Bone marrow (tissue), 2 donors: Measurements from ENCODE around the gene BRME1.
"Not testable (repeated sequence)": the region's sequence is repeated elsewhere in the genome, so short reads cannot be mapped to it uniquely, and the experiment has no call there.

Source experiments
- DNase-seq, 2 donors: peaks; one replicate each; lab custom pipeline; 2025; lab: John Stamatoyannopoulos, UW

The BRME1 gene

DNA sequence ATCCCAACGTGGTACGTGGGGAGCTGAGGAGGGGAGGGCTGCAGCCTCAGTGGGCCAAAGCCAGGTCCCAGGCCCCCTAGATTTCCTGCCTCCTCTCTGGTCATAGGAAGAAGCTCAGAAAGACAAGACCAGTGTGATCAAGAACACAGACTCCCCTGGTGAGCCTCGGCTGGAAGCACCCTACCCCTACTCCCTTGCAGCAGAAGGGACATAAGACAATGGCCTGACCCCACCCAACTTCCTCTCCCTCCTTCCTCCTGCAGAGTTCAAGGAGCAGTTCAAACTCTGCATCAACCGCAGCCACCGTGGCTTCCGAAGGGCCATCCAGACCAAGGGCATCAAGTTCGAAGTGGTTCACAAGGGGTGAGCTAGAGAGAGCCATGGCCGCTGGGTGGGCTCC is 20.8 kb upstream of the BRME1 start:
- DNase-seq: no peak

DNA sequence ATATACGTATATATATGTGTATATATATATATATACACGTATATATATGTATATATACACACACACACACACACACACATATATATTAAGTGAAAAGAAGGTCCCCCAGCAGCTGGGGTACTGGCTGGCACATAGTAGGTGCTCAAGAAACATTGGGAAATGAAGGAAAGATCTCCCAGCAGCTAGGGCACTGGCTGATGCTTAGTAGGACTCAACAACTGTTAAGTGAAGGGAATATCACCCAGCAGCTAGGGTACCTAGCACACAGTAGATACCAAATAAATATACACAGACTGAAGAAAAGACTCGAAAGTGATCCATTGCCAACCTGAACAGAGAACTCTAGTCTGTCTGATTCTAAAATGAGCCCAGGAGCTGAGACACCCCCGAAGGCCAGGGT is 20.1 kb upstream of the BRME1 start:
- DNase-seq: no peak

DNA sequence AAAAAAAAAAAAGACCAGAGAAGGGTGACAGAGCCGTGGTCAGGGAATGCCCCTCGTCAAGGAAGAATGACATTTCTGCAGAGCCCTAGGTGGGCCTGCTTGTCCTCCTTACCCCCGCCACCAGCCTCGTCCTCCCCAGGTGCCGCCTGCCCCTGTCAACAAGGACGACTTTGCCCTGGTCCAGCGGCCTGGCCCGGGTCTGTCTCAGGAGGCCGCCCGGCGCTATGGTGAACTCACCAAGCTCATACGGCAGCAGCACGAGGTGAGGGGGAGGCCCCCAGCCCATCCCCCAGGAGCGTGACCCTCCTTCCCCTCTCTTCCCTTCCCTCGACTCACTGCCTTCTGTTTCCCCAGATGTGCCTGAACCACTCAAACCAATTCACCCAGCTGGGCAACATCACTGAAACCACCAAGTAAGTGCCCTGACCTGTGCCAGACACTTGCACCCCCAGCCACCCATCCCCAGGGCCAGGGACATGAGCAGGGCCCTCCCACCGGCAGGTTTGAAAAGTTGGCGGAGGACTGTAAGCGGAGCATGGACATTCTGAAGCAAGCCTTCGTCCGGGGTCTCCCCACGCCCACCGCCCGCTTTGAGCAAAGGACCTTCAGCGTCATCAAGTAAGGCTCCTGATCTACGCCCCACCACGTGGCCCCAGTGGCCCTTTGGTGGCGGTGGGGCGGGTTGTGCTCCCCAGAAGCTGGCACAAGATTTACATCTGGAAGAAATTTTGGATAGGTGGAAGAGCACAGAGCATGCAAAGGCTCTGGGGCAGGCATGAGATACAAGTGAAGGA is 17.5 kb upstream of the BRME1 start:
- no peak for DNase-seq

DNA sequence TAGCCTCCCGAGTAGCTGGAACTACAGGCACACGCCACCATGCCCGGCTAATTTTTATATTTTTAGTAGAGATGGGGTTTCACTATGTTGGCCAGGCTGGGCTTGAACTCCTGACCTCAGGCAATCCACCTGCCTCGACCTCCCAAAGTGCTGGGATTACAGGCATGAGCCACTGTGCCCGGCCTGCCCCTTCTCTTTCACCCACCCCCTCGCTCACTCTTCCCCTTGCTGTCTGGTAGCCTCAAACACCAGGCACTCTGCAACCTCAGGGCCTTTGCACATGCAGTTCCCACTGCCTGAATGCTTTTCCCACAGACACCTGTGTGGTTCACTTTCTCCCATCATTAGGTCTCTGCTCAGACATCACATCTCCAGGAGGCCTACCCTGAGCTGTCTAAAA is 16.2 kb upstream of the BRME1 start:
- DNase-seq: not testable (repeated sequence)

DNA sequence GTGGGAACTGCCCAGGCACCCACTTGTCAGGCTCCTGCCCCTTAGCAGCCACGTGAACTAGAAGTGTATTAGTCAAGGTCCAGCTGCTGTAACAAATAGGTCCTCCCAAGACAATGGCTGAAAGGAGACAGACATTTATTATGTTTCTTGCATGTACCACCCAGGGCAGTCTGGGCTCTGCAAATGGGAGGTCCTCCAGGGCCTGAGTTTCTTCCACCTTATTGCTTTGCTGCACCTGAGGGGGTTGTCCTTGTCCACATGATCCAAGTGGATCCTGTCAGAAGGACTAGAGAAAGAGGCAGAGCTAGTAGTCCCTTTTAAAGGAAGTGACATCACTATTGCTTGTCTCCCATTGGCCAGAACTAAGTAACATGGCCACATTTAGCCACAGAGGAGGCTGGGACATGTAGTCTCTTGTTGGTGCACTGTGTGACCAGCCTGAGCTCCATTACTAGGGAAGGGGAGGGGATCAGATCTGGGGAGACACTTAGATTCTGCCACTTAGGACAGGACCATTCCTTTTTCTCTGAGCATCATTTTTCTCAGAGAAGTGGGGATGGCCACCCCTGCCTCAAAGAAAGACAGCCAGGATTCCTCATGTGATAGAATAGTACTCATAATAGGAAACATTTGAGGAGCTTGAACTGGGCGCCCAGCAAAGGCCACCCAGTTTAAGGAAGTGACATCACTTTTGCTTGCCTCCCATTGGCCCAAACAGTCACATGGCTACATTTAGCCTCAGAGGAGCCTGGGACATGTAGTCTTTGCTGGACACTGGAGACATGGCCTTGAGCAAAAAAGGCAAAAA is 15.2 kb upstream of the BRME1 start:
- no peak for DNase-seq

DNA sequence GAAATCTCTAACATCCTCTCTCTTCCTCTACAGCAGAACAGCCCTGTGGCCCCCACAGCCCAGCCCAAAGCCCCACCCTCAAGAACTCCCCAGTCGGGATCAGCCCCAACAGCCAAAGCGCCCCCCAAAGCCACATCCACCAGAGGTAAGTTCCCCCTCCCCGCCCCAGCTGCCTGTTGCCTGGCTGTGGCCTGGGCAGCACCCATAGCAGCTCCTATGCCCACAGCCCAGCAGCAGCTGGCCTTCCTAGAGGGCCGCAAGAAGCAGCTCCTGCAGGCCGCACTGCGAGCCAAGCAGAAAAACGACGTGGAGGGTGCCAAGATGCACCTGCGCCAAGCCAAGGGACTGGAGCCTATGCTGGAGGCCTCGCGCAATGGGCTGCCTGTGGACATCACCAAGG is 14.6 kb upstream of the BRME1 start:
- DNase-seq: no peak

DNA sequence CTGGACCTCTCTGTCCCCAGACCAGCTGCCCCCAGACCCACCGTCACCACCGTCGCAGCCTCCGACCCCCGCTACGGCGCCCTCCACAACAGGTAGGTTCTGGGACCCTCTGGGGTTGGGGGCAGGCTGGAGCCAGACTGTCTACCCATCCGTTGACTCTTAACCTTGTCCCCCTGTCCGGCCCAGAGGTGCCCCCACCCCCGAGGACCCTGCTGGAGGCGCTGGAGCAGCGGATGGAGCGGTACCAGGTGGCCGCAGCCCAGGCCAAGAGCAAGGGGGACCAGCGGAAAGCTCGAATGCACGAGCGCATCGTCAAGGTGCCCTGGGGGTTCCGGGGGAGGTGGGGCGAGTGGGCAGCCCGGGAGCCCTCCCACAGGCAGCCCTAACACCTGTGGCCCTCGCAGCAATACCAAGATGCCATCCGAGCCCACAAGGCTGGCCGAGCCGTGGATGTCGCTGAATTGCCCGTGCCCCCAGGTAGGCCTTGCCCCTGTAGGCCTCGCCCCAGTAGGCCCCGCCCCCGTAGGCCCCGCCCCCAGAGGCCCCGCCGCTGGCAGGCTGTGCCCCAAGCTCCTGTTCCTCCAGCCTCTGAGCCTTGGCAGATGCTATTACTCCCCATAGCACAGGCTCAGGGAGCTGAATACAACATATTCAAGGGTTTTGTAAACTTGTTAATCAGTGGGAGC is 13.0 kb upstream of the BRME1 start:
- DNase-seq: no peak

DNA sequence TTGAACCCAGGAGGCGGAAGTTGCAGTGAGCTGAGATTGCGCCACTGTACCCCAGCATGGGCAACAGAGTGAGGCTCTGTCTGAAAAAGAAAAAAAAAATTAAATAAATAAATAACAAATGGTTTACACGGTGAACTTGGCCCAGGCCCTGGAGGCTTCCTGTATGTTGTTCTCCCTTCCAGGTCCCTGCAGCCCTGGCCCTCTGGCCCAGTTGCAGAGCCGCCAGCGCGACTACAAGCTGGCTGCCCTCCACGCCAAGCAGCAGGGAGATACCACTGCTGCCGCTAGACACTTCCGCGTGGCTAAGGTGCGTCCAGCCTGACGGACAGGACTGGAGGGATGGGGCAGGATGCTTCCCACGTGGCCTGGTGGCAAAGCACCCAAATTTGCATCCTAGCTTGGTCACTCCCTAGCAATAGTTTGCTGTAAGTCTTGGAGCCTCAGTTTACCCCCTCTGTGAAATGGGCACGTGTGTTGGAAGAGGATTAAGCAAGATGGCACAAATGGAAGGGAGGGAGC is 12.0 kb upstream of the BRME1 start:
- DNase-seq: no peak

DNA sequence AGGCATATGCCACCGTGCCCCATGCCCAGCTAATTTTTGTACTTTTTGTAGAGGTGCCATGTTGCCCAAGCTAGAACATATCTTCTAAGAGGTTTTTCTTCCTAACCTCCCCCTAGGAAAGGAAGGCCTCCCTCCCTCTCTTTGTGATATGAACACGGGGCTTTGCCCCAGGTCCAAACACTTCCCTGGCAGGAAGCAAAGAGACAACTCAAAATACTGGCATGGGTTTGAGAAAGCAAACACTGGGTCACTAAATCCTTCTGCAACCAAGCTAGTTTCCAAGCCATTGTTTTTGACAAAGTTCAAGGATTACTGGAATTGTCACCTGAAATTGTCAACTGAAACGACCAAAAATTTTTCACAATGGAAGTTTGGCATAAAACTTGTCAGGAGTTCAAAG is 8.9 kb upstream of the BRME1 start:
- no peak for DNase-seq

DNA sequence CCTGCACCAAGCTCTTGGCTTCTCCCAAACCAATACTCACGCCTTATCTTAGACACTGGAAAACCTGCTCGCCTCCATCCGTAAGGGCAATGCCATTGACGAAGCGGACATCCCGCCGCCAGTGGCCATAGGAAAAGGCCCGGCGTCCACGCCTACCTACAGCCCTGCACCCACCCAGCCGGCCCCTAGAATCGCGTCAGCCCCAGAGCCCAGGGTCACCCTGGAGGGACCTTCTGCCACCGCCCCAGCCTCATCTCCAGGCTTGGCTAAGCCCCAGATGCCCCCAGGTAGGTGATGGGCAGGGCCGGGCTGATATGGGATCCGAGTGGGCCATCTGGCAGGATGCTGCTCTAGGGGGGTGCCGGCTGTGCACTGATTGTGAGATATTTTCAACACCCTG is 7.4 kb upstream of the BRME1 start:
- DNase-seq: no peak

DNA sequence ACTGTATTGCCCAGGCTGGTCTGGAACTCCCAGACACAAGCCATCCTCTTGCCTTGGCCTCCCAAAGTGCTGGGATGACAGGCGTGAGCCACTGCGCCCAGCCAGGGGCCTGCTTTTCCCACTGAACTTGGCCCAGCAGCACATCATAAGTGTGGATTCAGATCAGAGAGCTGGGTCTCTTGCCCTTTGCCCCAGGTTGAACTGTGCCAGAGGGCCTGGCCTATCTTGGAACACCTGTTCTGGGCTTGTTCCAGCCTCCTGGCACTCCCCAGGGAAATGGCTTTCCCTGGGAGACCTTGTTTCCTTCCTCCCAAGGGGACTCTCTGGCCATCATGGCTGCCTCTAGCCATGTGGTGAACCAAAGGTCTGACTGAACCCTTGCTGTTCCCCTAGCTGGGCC is 3.5 kb upstream of the BRME1 start:
- no peak for DNase-seq

DNA sequence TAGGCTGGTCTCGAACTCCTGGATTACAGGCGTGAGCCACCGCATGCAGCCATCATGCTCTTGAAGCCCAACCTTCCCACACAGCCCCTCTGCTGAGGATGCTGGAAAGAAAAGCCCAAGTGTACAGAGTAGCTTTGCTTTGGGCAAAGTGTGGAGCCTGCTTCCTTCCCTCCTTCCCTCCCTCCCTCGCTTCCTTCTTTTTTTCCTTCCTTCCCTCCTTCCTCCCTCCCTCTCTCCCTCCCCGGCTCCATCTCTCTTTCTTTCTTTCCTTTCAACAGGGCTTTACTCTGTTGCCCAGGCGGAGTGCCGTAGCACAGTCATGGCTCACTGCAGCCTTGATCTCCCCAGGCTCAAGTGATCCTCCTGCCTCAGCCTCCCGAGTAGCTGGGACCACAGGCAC is 2.8 kb upstream of the BRME1 start:
- DNase-seq: no peak

DNA sequence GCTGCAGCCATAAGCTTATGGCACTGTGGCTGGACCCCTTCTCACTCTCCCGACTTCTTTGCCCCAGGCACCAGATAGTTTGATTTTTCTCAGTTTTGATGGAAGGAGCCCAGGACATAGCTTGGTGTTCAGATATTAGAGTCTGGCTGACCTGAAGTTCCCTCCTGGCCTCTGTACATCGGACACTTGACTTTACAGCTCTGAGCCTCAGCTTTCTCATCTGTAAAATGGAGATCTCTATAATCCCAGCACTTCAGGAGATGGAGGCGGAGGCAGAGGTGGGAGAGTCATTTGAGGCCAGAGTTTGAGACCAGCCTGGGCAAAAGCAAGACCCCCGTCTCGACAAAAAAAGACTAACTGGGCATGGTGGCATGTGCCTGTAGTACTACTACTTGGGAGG is 993 bp upstream of the BRME1 start:
- no peak for DNase-seq

DNA sequence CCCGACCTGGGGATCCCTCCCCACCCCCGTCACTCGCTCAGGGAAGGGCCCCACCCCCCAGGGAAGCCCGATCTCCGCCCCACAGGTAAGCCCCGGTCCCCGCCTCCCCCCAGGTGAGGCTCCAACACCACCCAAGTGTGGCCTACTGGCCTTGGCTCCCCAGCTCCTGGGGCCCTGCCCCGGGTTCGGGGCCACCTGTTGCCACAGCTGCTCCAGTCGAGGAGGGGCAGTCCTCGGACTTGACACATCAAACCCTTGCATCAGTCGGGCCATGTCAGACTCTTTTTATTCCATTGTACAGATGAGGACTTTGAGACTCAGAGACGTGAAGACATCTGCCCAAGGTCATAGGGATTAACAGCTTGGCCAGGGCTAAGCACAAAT is 596 bp upstream of the BRME1 start:
- no peak for DNase-seq

DNA sequence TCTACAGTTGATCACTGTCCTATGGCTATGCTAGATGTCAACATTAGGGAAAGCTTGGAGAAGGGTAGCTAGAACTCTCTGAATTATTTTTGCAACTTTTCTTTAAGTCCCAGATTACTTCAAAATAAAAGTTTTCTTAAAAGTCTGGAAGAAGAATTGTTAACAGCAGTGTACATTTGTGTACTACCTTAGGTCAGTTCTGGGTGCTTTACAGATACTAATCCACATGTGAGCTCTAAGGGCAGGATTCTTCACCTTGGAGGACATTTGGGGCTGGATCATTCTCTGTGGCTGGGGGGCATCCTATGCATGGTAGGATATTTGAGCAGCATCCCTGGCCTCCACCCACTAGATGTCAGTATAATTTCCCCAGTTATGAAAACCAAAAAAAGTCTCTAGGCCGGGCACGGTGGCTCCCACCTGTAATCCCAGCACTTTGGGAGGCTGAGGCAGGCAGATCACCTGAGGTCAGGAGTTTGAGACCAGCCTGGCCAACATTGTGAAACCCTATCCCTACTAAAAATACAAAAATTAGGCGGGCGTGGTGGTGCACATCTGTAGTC is 2.8 kb downstream of the BRME1 start:
- DNase-seq: peak in 1 of 2 donors; percentile 41

DNA sequence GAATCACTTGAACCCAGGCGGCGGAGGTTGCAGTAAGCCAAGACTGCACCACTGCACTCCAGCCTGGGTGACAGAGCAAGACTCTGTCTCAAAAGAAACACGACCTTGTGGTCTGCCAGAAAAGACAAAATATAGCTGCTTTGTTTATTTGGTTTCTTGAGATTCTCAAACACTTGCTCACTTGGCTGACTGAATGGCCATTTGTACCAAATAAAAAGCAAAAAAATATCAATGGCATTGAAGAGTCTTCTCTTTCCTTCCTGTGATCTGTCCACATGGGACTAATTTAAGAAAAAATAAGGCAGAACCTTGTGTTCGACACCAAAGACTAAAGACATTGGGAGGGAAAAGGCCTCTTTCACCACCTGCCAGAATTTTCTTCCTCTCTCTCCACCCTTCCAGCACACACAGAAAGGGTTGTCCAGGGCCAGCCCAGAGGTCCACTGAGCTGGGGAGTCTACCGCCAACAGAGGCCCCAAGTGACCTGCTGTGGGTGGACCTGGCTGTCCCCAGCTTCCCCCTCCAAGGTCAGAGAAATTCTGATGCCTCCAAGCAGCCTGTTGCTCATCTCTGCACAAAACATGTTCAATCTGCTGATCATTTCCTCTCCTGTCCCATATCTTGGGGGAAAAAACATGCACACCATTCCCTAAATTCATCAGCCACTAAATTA is 5.9 kb downstream of the BRME1 start:
- no peak for DNase-seq

DNA sequence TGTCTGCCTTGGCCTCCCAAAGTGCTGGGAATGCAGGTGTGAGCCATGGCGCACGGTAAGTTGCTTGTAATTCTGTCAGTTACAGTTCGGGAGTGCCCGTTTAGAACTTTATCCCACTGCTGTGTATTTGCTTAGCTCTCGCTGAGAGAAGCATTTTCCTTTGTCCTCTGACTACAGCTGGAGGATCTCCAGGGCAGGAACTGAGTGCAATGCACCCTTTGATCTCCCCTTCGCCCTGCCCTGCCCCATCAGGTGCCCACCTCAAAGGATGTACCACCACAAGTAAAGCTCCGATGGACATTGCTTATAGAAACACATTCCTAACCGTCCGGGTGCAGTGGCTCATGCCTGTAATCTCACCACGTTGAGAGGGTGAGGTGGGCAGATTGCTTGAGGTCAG is 6.5 kb downstream of the BRME1 start:
- no peak for DNase-seq

DNA sequence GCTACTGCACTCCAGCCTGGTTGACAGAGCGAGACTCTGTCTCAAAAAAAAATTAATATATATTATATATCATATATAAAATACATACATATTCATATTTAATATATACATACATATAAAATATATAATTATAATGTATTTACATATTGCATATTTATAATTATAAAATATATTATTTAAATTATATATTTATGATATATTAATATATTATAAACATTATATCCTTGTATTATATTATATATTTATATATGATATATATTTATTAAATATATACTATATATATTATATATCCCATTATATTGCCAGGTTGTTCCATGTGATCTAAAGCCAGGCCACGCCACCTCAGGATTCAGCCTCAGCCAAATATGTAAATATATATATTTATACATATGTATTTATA is 9.7 kb downstream of the BRME1 start:
- DNase-seq: no peak

DNA sequence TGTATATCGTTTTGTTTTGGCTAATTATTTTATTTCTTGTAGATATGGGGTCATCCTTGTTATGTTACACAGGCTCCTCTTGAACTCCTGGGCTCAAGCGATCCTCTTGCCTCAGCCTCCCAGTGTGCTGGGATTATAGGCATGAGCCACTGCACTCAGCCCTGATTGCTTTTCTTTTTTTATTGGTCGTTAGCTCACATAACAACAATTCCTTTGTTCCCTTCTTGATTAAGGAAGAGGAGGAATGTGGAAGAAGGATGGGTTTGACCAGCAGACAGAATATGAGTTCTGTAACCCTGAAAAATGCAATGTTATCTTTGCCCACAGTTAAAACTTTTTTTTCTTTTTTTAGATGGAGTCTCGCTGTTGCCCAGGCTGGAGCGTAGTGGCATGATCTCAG is 11.4 kb downstream of the BRME1 start:
- DNase-seq: no peak

DNA sequence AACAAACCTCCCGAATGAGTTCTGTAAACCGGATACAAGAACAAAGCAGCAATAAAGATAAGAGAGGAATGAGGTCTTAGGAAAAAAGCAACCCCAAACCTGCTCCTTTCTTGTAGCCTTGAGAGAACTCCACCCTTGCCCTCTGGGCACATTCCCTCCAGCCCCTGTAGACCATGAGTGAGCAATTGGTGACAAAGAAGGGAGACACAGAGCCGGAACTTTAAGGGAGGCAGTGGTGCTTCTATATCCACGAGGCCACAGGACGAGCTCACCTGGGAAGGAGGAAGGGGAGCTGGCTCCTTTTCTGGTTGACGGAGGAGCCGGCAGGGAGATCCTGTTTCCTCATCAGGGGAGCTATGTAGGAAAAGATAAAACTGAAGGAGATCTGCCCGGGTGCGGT is 13.0 kb downstream of the BRME1 start:
- no peak for DNase-seq

DNA sequence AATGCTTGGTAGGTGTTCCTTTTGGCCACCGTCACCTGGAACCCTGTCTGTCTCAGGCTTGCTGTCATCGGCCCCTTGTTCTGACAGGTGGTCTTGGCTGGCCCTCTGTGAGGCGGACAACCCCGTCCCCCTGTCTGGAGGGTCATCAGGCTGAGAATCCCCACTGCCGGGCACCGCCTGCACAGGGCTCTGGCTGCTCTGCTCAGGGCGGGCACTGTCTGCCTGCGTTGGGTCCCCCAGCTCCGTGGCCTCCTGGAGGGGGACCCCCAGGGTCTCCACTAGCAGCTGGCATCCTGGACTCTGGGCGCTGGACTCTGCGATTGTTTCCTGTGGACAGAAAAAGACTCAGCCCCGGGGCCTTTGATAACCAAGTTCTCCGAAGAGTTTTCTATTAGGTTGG is 15.8 kb downstream of the BRME1 start:
- no peak for DNase-seq

DNA sequence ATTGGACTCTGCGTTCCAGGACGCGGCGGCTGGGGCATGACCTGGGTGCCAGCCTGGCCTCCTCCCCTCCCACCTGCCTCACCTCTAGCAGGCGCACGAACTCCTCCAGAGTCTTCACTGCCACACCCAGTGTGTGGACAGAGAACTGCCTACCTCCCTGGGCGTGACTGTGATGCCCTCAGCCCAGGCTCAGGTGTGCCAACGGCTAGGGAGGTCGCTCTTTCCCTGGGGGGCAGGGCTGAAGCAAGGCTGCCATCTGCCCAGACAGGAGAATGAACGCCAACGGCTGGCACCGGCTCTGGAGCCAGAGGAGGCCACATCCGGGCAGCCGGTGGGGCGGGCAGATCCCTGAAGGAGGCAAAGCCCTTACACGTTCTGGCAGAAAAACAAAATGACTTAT is 17.6 kb downstream of the BRME1 start:
- DNase-seq: no peak
